ENCODE data around the gene IL10RB.

The IL10RB gene

GRCh38 chr21:33265664-33266049 is 510 bp upstream of the IL10RB start:
- TF ChIP-seq CTCF (IDR thresholded peaks at IDR 0.05; ENCODE audit: control insufficient read depth, extremely low read depth, insufficient read depth) = no peak
- no peak for DNase-seq (ENCODE audit: low read depth)
- peak overlapping the region; percentile 75 for H3K4me3 ChIP-seq (ENCODE audit: low read depth, low read length)

GRCh38 chr21:33266789-33267135 is 595 bp downstream of the IL10RB start:
- no peak for TF ChIP-seq CTCF (IDR thresholded peaks at IDR 0.05; ENCODE audit: control insufficient read depth, extremely low read depth, insufficient read depth)
- DNase-seq (ENCODE audit: low read depth) = no peak
- H3K4me3 ChIP-seq (ENCODE audit: low read depth, low read length) = peak overlapping the region; percentile 75

- H3K4me3 ChIP-seq (ENCODE audit: low read depth, low read length) = no peak overlapping the region; the same call in 1 of the 2 replicates
- DNase-seq (ENCODE audit: low read depth) = no peak
- no peak for TF ChIP-seq CTCF (IDR thresholded peaks at IDR 0.05; ENCODE audit: control insufficient read depth, extremely low read depth, insufficient read depth)
Measured at GRCh38 chr21:33267250-33267649, 1.1 kb downstream of the IL10RB start.

GRCh38 chr21:33268393-33268736 is 2.2 kb downstream of the IL10RB start:
- H3K4me3 ChIP-seq (ENCODE audit: low read depth, low read length) = no peak overlapping the region
- no peak for TF ChIP-seq CTCF (IDR thresholded peaks at IDR 0.05; ENCODE audit: control insufficient read depth, extremely low read depth, insufficient read depth)
- no peak for DNase-seq (ENCODE audit: low read depth)

- H3K4me3 ChIP-seq (ENCODE audit: low read depth, low read length) = no peak overlapping the region
- peak; percentile 97 for DNase-seq (ENCODE audit: low read depth)
- peak; percentile 54 for TF ChIP-seq CTCF (IDR thresholded peaks at IDR 0.05; ENCODE audit: control insufficient read depth, extremely low read depth, insufficient read depth)
Measured at GRCh38 chr21:33268737-33269441, 2.7 kb downstream of the IL10RB start.

GRCh38 chr21:33270986-33271385 is 4.8 kb downstream of the IL10RB start:
- TF ChIP-seq CTCF (IDR thresholded peaks at IDR 0.05; ENCODE audit: control insufficient read depth, extremely low read depth, insufficient read depth) = no peak
- H3K4me3 ChIP-seq (ENCODE audit: low read depth, low read length) = no peak overlapping the region
- DNase-seq (ENCODE audit: low read depth) = no peak

GRCh38 chr21:33273044-33273443 is 6.9 kb downstream of the IL10RB start:
- no peak overlapping the region for H3K4me3 ChIP-seq (ENCODE audit: low read depth, low read length)
- TF ChIP-seq CTCF (IDR thresholded peaks at IDR 0.05; ENCODE audit: control insufficient read depth, extremely low read depth, insufficient read depth) = no peak
- DNase-seq (ENCODE audit: low read depth) = no peak
